GM12891 (cell line): Measurements from ENCODE around the gene DYRK2.

Experiments used
- DNase-seq: peaks from one replicate; pipeline ENCODE4 v3.0.0; 2011; ENCODE audit warnings: low spot score; ENCODE audit not compliant: insufficient read length
- FAIRE-seq: peaks from 2 replicates; lab custom pipeline; 2011; peaks lifted over from hg19 to GRCh38; lab: Jason Lieb, UNC
- PAX5 ChIP-seq: IDR thresholded peaks from 2 replicates; pipeline ENCODE4 v1.6.1; 2011; ENCODE audit warnings: low read length, moderate library complexity, mild to moderate bottlenecking; ENCODE audit not compliant: insufficient read depth, severe bottlenecking
- POLR2A ChIP-seq: IDR thresholded peaks from 2 replicates; pipeline ENCODE4 v1.6.1; 2011; ENCODE audit warnings: low read depth, low read length, control low read depth
- POLR2AphosphoS5 ChIP-seq: IDR thresholded peaks from 2 replicates; pipeline ENCODE4 v1.6.1; 2011; ENCODE audit warnings: low read depth, low read length, control low read depth
- POU2F2 ChIP-seq: IDR thresholded peaks from 2 replicates; pipeline ENCODE4 v1.6.1; 2011; ENCODE audit warnings: low read depth, mild to moderate bottlenecking, control low read depth, low read length, moderate library complexity
- SPI1 ChIP-seq: IDR thresholded peaks from 2 replicates; pipeline ENCODE4 v1.6.1; 2011; ENCODE audit warnings: low read depth, low read length, control low read depth
- TAF1 ChIP-seq: IDR thresholded peaks from 2 replicates; pipeline ENCODE4 v1.6.1; 2011; ENCODE audit warnings: low read depth, low read length, control low read depth

Gene DYRK2

DNA sequence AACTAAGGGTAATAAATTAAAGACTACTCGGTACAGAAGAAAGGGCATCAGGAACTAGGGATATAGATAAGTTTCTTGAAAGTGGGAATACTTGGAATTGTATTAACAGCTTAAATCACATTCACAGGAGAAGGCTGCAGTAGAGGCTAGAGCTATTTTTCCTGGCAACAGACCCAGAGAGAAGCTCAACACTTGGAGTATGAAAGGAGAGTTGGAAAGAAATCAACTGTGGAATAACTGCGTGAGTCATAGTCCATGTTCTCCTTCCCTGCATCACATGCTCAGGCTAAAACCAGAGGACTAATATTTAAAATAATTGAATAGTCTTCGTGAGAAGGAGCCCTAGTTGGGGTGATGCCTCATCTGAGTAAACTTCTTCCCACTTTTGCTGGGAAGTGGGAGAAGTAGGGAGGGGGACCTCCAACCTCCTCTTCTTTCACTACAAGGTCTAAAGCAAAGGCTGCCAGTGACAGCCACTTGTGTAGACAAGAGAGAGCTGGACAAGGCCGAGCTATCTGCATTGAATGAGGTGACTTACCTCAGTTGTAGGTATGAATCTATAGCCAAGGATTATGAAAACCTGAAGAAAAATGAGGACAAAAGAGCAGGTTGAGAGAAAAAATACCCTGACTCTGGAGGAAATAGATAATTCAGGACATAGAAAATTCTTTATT lies 32.7 kb downstream of the DYRK2 start:
- DNase-seq (no peak), FAIRE-seq (no peak)
- TF ChIP-seq SPI1 (no peak), PAX5 (no peak), POLR2AphosphoS5 (no peak), TAF1 (no peak), POU2F2 (no peak), POLR2A (no peak)

DNA sequence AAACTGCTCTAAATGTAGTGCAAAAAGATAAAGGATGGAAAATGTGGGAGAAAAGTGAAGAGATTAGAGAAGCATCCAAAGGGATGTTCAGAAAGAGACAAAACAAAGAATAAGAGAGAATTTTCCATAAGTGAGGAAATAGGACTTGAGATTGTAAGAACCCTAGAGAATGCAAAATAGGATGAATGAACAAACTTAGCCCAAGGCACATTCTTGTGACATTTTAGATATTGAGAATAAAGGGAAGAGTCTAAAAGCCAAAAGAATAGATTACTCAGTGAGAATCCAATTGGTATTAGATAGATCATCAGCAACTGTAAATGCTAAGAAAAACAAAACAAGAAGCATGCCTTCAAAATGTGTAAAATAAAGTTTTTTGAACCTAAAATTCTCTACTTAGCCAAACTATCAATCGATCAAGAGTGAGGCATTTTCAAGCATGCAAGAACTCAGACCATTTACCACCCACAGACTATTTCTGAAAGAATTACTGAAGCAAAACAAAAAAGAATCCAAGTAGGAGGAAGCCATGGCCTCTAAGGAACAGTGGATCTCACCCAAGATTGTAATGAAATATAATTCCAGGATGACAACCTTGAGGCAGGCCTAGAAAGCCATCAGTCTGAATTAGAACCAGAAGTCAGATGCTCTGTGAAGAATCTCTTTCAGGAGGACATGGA lies 33.5 kb downstream of the DYRK2 start:
- DNase-seq (no peak), FAIRE-seq (no peak)
- TF ChIP-seq POU2F2 (no peak), SPI1 (no peak), PAX5 (no peak), POLR2A (no peak), POLR2AphosphoS5 (no peak), TAF1 (no peak)

- TF ChIP-seq POU2F2 (no peak), POLR2A (no peak), POLR2AphosphoS5 (no peak), SPI1 (no peak), PAX5 (no peak), TAF1 (no peak)
- FAIRE-seq (no peak), DNase-seq (no peak)
These were observed 40.8 kb downstream of the DYRK2 start for GRCh38 chr12:67689385-67689784.

GRCh38 chr12:67690656-67691055 lies 42.1 kb downstream of the DYRK2 start:
- DNase-seq (no peak), FAIRE-seq (no peak)
- no peak for TF ChIP-seq POLR2AphosphoS5
- TF ChIP-seq TAF1: no peak
- no peak for TF ChIP-seq POLR2A
- no peak for TF ChIP-seq POU2F2
- TF ChIP-seq PAX5: no peak
- no peak for TF ChIP-seq SPI1

GRCh38 chr12:67691220-67691619 lies 42.7 kb downstream of the DYRK2 start:
- TF ChIP-seq POLR2AphosphoS5 (no peak), POU2F2 (no peak), PAX5 (no peak), SPI1 (no peak), POLR2A (no peak), TAF1 (no peak)
- FAIRE-seq (no peak), DNase-seq (no peak)

DNA sequence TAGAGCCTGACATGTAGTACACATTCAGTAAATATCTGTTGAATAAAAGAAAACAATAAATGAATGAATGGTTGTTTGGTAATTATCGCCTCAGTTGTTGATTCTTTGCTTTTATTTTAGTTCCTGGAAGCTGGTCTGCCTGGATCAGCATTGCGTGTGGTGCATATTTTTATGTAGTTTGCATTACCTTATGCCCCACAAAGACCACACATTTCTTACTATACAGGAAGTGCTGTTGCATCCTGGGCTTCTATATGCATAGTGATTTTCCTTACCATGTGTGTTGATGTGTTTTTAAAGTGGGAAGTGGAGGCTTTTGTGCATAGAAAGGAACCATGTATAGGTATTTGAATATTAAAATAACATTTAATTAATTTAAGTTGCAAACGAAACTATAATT lies 43.6 kb downstream of the DYRK2 start:
- FAIRE-seq: no peak
- DNase-seq: no peak
- TF ChIP-seq POLR2A (no peak), PAX5 (no peak), POLR2AphosphoS5 (no peak), SPI1 (no peak), POU2F2 (no peak), TAF1 (no peak)

- FAIRE-seq: no peak
- DNase-seq: no peak
- TF ChIP-seq SPI1 (no peak), TAF1 (no peak), POLR2A (no peak), POLR2AphosphoS5 (no peak), POU2F2 (no peak), PAX5 (no peak)
These were observed 44.4 kb downstream of the DYRK2 start for GRCh38 chr12:67692966-67693365.

DNA sequence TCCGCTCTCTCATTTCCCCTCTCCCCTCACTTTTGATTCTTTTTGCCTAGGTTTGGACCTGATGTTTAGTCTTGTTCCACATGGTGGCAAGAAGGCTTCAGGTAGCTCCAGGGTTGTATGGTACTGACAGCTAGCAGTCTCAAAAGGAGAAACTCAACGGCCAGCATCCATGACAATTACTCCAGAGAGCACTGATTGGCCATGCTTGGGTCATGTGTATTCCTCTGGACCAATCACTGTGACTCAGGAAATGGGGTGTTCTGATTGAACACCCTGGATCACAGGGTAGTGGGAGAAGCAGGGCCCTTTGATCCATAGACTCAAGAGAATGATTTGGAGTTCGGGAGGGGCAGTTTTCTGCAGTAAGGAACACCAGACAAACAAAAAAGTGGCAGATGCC lies 45.3 kb downstream of the DYRK2 start:
- DNase-seq (no peak), FAIRE-seq (no peak)
- TF ChIP-seq POLR2A (no peak), POLR2AphosphoS5 (no peak), PAX5 (no peak), TAF1 (no peak), POU2F2 (no peak), SPI1 (no peak)

GRCh38 chr12:67694306-67694900 lies 45.9 kb downstream of the DYRK2 start:
- no peak for TF ChIP-seq POLR2A
- no peak for TF ChIP-seq PAX5
- no peak for TF ChIP-seq SPI1
- no peak for TF ChIP-seq POU2F2
- no peak for TF ChIP-seq POLR2AphosphoS5
- no peak for TF ChIP-seq TAF1
- DNase-seq (no peak), FAIRE-seq (no peak)
